GM19099 (cell line): ENCODE data around the gene TMEM91.

ENCODE experiments used
- POLR2A ChIP-seq: IDR thresholded peaks from 3 replicates; pipeline ENCODE4 v1.6.1; 2011; ENCODE audit warnings: low read depth; ENCODE audit not compliant: insufficient read length; ENCODE audit errors: extremely low read depth

TMEM91 gene

DNA sequence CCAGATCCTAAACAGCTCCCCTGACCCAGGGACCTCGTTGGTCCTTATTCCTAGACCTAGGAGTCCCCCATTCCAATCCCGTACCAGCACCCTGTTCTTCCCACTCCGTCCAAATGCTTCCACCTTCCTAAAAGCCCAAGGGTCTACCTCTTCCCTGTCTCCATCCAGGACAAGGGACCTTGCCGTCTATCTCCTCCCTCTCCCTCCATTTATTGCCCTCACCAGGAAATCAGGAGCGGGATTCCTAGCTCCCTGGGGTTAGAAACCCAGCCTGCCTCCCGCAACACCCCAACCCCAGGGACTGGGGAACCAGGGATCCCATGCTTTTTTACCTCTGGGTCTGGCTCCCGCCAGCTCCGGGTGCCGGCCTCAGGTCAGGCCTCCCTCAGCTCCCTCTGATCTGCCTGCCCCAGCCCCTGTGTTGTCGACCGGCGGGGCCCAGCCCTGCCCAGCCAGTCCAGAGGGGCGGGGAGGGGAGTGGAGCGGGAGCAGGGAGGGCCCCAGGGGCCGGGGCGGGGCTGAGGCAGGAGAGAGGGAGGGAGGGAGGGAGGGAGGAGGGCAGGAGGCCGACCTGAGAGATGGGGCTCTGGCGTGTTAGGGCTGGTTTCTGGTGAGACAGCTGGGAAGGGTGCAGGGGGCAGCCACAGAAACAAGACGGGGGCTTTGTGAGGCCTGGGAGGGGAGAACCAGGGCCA lies 50.8 kb downstream of the TMEM91 start, which contains the start of gene B3GNT8:
TSS of gene B3GNT8 (minus strand) at position 423 of the 695 bp plus-strand sequence. CDS start 596 bp downstream, outside the sequence.
- no peak for TF ChIP-seq POLR2A

DNA sequence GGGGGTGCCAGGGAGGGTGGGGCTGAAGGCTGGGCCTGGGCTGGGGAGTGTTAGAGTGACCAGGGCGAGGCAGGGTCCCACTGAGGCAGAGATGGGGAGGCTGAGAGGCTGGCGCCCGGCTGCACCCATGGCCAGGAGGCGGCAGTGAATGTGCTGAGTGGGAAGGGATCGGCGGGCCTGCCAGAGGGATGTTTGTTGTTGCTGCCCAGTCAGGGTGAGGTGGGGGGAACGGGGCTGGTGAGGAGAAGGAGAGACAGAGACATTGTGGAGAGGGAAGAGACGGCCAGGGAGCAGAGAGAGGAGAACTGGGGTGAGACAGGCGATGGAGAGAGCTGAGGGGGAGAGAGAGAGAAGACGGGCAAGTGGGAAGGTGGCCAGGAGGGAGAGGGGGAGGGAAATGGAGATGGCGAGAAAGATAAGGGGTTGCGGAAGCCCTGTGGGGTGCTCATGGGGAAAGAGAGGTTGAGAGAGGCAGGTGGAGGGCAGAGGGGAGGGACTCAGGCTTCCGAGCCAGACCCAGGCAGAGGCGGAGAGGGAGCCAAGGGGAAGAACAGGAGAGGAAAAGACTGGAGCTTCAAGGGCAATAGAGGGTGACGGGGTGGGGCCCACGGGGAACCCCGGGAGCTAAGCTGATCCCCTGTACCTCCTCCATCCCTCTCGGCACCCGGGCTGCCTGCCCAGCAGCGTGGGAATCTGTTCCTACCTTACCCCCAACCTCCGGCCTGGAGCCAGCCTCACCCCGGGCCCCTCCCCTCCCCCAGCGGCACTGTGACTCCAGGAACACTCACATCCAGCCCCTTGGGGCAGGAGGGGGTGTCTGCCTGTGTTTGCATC lies 51.5 kb downstream of the TMEM91 start:
- TF ChIP-seq POLR2A, result no peak

DNA sequence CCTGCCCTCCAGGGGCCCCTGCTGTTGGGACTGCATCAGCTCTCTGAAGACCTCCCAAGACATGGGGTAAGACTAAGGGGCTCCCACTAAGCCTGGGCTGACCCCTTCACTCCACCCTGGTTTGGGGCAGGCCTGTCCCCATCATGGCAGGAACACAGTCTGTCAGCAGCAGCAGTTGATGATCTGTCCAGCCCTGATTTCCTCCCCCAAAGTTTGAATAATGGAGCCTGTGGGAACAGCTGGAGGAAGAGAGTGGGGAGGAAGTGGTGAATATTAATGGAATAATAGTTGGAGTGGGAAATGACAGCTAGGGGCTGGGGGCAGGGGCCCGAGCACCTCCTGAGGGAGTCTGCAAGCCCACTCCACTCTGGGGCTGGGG lies 52.1 kb downstream of the TMEM91 start:
- no peak for TF ChIP-seq POLR2A

DNA sequence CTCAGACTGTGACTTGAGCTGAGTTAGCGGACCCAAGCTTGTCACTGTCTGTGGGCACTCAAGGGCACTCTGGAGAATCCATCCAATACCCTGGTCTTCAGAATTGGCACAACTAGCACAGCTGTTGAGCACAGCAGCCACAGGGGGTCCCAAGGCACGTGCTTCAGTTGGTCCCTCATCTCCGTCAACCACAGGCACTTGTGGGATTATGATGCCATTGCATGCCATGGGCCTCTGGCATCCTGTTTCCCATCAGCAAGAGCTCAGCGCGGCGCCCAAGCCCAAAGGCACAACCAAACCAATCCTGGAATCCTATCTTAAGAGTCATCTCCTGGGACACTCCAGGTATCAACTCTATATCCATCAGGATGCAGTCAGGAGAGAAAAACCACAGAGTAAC lies 54.6 kb downstream of the TMEM91 start:
- TF ChIP-seq POLR2A, result no peak

DNA sequence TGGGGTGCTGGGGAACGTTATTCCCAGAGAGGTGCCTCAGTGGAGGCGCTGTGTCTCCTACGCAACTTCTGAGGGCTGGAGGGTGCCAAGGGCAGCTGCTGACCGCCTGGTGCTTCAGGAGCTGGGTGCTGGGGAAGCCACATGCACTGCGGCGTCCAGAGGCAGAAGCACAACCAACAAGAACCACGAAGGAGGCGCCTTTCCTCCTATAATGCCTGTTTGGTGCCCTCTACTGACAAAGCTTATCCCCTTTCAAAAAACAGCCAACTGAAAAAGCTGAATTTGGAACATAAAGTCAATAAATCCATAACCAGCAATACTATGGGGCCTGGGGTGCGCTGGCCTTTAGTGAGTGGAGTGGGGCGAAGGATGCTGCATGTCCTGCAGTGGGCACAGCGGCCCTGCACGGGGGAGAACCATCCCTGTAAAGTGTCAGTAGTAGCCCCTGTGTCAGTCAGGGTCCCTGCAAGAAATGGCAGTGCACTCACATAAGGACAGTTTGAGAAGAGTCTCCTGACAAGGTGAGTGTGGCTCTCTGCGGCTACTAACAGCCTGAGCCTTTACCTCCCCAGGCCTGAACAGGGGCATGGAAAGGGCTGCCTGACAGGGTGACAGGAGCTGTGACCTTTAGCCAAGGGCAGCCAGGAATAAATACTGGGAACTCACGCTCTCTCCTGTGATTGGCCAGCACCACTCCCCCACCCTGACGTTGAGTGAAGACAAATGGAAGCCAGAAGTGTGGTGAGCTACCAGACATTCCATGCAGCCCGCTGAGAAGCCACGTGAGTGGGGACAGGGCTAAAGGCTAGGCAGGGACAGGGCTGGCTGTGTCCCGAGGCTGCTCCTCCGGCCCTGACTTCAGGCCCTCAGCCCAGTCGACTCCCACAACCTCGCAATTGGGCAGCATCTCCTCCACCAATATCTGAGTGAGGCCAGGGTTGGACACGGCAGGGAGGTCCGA lies 55.4 kb downstream of the TMEM91 start:
- TF ChIP-seq POLR2A, result no peak

DNA sequence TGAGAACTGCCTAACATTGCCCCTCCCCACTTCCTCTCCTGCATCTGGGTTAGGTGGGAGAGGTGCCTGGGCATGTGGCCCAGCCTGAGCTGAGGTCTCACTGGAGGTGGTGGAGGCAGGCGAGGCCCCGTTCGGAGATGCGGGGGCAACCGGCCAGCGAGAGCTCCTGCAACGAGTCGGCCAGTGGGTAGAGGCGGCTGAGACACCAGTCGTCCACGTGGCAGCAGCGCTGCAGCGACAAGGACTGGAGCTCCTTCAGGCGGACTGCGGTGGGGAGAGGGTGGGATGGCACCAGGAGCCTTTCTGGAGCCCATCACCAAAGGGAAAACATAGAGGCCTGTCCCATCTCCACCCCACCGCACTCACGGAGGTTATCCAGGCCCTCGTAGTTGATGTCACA lies 56.8 kb downstream of the TMEM91 start:
- TF ChIP-seq POLR2A, result no peak
